OCI-LY7 (cell line): ENCODE results near the gene RMND1. TPM values are rescaled to one million over a fixed set of nuclear protein-coding genes. Genes with fewer than 3 reads are reported as not detected.

Experiments
- BruUV-seq: library from RNA; stranded (reverse); fragments of 400-500 nt; replicated peaks from 2 replicates; lab custom pipeline; 2021; lab: Mats Ljungman, UMichigan
- CTCF ChIA-PET: fragments of 300-600 bp; sonication (Branson Sonifier 250); formaldehyde crosslinking; loops from one replicate; lab custom pipeline; 2022; ENCODE audit warnings: antibody characterized with exemption; ENCODE audit not compliant: unreplicated experiment; lab: Charles Lee
- POLR2A ChIA-PET: fragments of 300-600 bp; sonication (Branson Sonifier 250); formaldehyde crosslinking; loops from one replicate; lab custom pipeline; 2022; ENCODE audit warnings: antibody characterized with exemption; lab: Charles Lee
- DNase-seq: peaks from one replicate; pipeline ENCODE4 v3.0.0-alpha.2; 2015; ENCODE audit warnings: low spot score
- H2AFZ ChIP-seq: fragments of 200-600 bp; sonication (generic), shearing (Covaris generic); 2 replicates; pipeline ENCODE4 v1.6.1; 2014; ENCODE audit warnings: mild to moderate bottlenecking, antibody characterized with exemption, low read length, moderate library complexity
- H3K27ac ChIP-seq: fragments of 200-600 bp; sonication (generic); 2 replicates; pipeline ENCODE4 v1.5.1; 2014; ENCODE audit warnings: mixed run types, low read depth, mild to moderate bottlenecking, moderate library complexity, low read length, inconsistent platforms; ENCODE audit not compliant: poor library complexity, severe bottlenecking
- H3K36me3 ChIP-seq: fragments of 200-600 bp; sonication (generic); 2 replicates; pipeline ENCODE4 v1.6.1; 2014; ENCODE audit warnings: mild to moderate bottlenecking, antibody characterized with exemption, low read length, moderate library complexity, mixed read lengths; ENCODE audit not compliant: insufficient read depth
- H3K4me1 ChIP-seq: fragments of 200-600 bp; sonication (generic); 2 replicates; pipeline ENCODE4 v1.5.1; 2014; ENCODE audit warnings: mild to moderate bottlenecking, low read length; ENCODE audit not compliant: insufficient read depth, poor library complexity, severe bottlenecking
- H3K4me2 ChIP-seq: fragments of 200-600 bp; sonication (generic); 2 replicates; pipeline ENCODE4 v1.6.1; 2014; ENCODE audit warnings: mild to moderate bottlenecking, low read length
- H3K4me3 ChIP-seq: fragments of 200-600 bp; sonication (generic); 2 replicates; pipeline ENCODE4 v1.5.1; 2014; ENCODE audit warnings: mild to moderate bottlenecking, low read depth, low read length; ENCODE audit not compliant: poor library complexity, severe bottlenecking
- H3K79me2 ChIP-seq: fragments of 200-600 bp; sonication (generic); 2 replicates; pipeline ENCODE4 v1.6.1; 2016; ENCODE audit warnings: low read depth, mild to moderate bottlenecking, low read length, moderate library complexity, mixed read lengths; ENCODE audit not compliant: insufficient read depth
- H3K9me2 ChIP-seq: fragments of 200-600 bp; sonication (generic); 2 replicates; pipeline ENCODE4 v1.6.1; 2016; ENCODE audit warnings: mild to moderate bottlenecking, low read length, mixed read lengths; ENCODE audit not compliant: insufficient read depth
- H3K9me3 ChIP-seq: fragments of 200-600 bp; sonication (generic); 2 replicates; pipeline ENCODE4 v1.6.1; 2014; ENCODE audit warnings: mild to moderate bottlenecking, mixed run types, low read length, mixed read lengths
- H4K20me1 ChIP-seq: fragments of 200-600 bp; sonication (generic); 2 replicates; pipeline ENCODE4 v1.6.1; 2014; ENCODE audit warnings: mild to moderate bottlenecking, antibody characterized with exemption, low read length, moderate library complexity, mixed read lengths; ENCODE audit not compliant: insufficient read depth
- CTCF ChIP-seq: fragments of 200-600 bp; sonication (generic); conservative IDR thresholded peaks from 2 replicates; pipeline ENCODE4 v1.5.1; 2014; ENCODE audit warnings: mild to moderate bottlenecking, antibody characterized with exemption, low read length, moderate library complexity, mixed read lengths
- EZH2phosphoT487 ChIP-seq: fragments of 200-600 bp; sonication (generic); IDR thresholded peaks from 2 replicates; pipeline ENCODE4 v1.6.1; 2018; ENCODE audit warnings: low read depth, borderline replicate concordance, mild to moderate bottlenecking, mixed run types, antibody characterized with exemption, low read length, moderate library complexity, mixed read lengths
- intact Hi-C: fragments of 100-400 bp; cut with micrococcal nuclease; formaldehyde crosslinking; loops from one replicate; pipeline ENCODE4 v1.10.0; 2022; ENCODE audit not compliant: unreplicated experiment
- total RNA-seq, 2 experiments: library from RNA; depleted of rRNA in 1 of 2; stranded (reverse); fragments of >200 nt in 1 of 2; shearing (Covaris generic) in 1 of 2; gene quantifications; 2 replicates each; pipeline ENCODE4 v1.2.3, GENCODE V29; 2014 to 2022

RMND1 gene
- total RNA-seq, 2 experiments from 2014 or later = 21.2 to 22.3 TPM

GRCh38 chr6:151400473-151400872, 51.5 kb downstream of the RMND1 start:
- intact Hi-C loops = no loop called here
- peaks cover 49% of the 10 kb centered on the region for H4K20me1 ChIP-seq
- no peaks in the 10 kb centered on the region for H3K9me2 ChIP-seq
- no peak overlapping the region for H3K27ac ChIP-seq
- no peak overlapping the region for H3K4me2 ChIP-seq
- POLR2A ChIA-PET = no interaction called here
- H3K36me3 ChIP-seq = peaks cover 93% of the 10 kb centered on the region
- no peak overlapping the region for H3K4me3 ChIP-seq
- CTCF ChIA-PET = no interaction called here
- TF ChIP-seq EZH2phosphoT487 (no peak), CTCF (no peak)
- H2AFZ ChIP-seq = no peak overlapping the region
- no peak for DNase-seq
- no peaks in the 10 kb centered on the region for H3K9me3 ChIP-seq
- BruUV-seq = no TSS peak
- H3K79me2 ChIP-seq = peaks cover 89% of the 10 kb centered on the region
- peaks cover 12% of the 10 kb centered on the region for H3K4me1 ChIP-seq

- H3K4me3 ChIP-seq = no peak overlapping the region
- POLR2A ChIA-PET = no interaction called here
- CTCF ChIA-PET = no interaction called here
- no peaks in the 10 kb centered on the region for H3K9me3 ChIP-seq
- H3K9me2 ChIP-seq = no peaks in the 10 kb centered on the region
- no TSS peak for BruUV-seq
- intact Hi-C loops = no loop called here
- TF ChIP-seq CTCF (no peak), EZH2phosphoT487 (no peak)
- H2AFZ ChIP-seq = no peak overlapping the region
- H3K79me2 ChIP-seq = peaks cover 95% of the 10 kb centered on the region
- H3K36me3 ChIP-seq = peaks cover 93% of the 10 kb centered on the region
- H3K4me2 ChIP-seq = no peak overlapping the region
- no peak overlapping the region for H3K27ac ChIP-seq
- peaks cover 20% of the 10 kb centered on the region for H3K4me1 ChIP-seq
- no peak for DNase-seq
- peaks cover 52% of the 10 kb centered on the region for H4K20me1 ChIP-seq
Measured at GRCh38 chr6:151399679-151400078, 52.2 kb downstream of the RMND1 start.

GRCh38 chr6:151393410-151393809, 58.5 kb downstream of the RMND1 start:
- Histone ChIP-seq H3K4me2 (peak overlapping the region; percentile 81), H3K4me1 (peaks cover 50% of the 10 kb centered on the region), H3K9me2 (no peaks in the 10 kb centered on the region), H3K36me3 (peaks cover 58% of the 10 kb centered on the region), H3K9me3 (no peaks in the 10 kb centered on the region), H3K27ac (no peak overlapping the region), H3K79me2 (peaks cover 81% of the 10 kb centered on the region), H3K4me3 (peak overlapping the region; percentile 99), H4K20me1 (peaks cover 48% of the 10 kb centered on the region), H2AFZ (no peak overlapping the region)
- BruUV-seq = no TSS peak
- ChIA-PET POLR2A (interaction anchor here (0.6 to 1.0 kb wide), 3 partner anchors 9 to 791 kb away, joined by 3 to 4 read pairs (median 3); no protein-coding TSS in a partner anchor), CTCF (no interaction called here)
- intact Hi-C loops = loop anchor here (5.0 kb wide), 2 partner anchors 909 to 1589 kb away; partner anchors contain the start of gene FBXO5
- DNase-seq = no peak
- TF ChIP-seq CTCF (no peak), EZH2phosphoT487 (no peak)
